ENCODE data around the gene HYDIN.

- TF ChIP-seq CTCF (IDR thresholded peaks at IDR 0.05) (no peak), POLR2A (IDR thresholded peaks at IDR 0.05) (no peak)
Observed at GRCh38 chr16:71258372-71258771, 27.9 kb upstream of the HYDIN start.

Measured in heart left ventricle (tissue), 13 donors.